Heart left ventricle (tissue), 13 donors: ENCODE measurements around the gene FAU.

ENCODE experiments used
- POLR2A ChIP-seq, 2 donors: fragments of 450-650 bp; IDR thresholded peaks; one replicate each; pipeline ENCODE4 v1.6.1; 2017; ENCODE audit warnings: antibody characterized with exemption in 2 of 2, mild to moderate bottlenecking in 2 of 2, moderate library complexity in 2 of 2
- TF ChIP-seq, protein P1 (sequence below), 12 donors: fragments of 200-600 bp; sonication (generic) in 4 of 12; IDR thresholded peaks; one replicate each; pipeline versions ENCODE4 v1.5.0 to v1.8.0; 2018 to 2022; ENCODE audit warnings: antibody characterized with exemption in 12 of 12, mild to moderate bottlenecking in 5 of 12
- donor health status: ischemic (EF 13 %, LVEDD 7.1; RV severe dilation, severe dysfunction).
- donor health status: DM: no; HTN: yes; CAD: no.
- donor health status: DM: no; HTN: no; CAD: no.
- donor health status: ischemic (EF 25% LVEDD 6.9; RV normal size, moderate dysfunction).
- donor health status: ischemic (EF 25% LVEDD 5.7; RV mildly dilated, moderate dysfunction).
- donor health status: ischemic (EF 35%, LVEDD 5.7; RV mildly dilated, moderate dysfunction).
- donor health status: nonischemic (EF 11% LVEDD 7.7; RV severe dilation, severe dysfunction).
- donor health status: DM: yes; HTN: yes; CAD: no.
- donor health status: PGD.
- donor health status: ischemic (EF 29% LVEDD 5.4; RV normal size, mild dysfunction).
- donor health status: nonischemic (EF 23%, LVEDD 6.1; RV moderate dilation, normal function).

DNA sequence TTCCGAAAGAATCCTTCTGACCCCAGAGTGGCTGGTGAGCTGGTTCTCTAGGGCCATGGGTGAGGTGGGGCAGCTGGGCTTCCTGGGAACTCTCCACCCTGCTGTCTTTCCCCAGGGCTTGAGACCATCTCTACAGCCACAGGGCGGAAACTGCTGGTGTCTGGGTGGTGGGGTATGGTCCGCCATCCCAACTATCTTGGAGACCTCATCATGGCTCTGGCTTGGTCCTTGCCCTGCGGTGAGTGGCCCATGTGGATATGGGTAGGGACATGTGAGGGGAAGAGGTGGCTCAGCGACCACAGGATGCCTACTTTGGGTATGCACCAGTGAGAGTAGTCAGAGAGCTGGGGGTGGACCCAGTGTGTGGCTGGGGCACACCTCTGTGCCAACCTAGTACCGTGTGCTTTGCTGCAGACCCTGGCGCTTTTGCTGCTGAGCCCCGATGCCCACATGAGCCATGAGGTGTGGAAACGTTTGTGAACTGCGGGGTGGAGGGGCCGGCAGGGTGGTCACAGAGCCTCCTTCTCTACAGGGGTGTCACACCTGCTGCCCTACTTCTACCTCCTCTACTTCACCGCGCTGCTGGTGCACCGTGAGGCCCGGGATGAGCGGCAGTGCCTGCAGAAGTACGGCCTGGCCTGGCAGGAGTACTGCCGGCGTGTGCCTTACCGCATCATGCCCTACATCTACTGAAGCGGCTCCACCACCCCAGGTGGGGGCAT is 6.4 kb downstream of the FAU start:
- TF ChIP-seq POLR2A (IDR thresholded peaks at IDR 0.05), result no peak
- TF ChIP-seq, protein P1, sequence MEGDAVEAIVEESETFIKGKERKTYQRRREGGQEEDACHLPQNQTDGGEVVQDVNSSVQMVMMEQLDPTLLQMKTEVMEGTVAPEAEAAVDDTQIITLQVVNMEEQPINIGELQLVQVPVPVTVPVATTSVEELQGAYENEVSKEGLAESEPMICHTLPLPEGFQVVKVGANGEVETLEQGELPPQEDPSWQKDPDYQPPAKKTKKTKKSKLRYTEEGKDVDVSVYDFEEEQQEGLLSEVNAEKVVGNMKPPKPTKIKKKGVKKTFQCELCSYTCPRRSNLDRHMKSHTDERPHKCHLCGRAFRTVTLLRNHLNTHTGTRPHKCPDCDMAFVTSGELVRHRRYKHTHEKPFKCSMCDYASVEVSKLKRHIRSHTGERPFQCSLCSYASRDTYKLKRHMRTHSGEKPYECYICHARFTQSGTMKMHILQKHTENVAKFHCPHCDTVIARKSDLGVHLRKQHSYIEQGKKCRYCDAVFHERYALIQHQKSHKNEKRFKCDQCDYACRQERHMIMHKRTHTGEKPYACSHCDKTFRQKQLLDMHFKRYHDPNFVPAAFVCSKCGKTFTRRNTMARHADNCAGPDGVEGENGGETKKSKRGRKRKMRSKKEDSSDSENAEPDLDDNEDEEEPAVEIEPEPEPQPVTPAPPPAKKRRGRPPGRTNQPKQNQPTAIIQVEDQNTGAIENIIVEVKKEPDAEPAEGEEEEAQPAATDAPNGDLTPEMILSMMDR (IDR thresholded peaks at IDR 0.05), result no peak
